ENCODE measurements around the gene APOB.
A peak's percentile ranks its signal among the peaks of the same experiment; 100 is the strongest.

The APOB gene

GRCh38 chr2:20977520-20978180 is 66.2 kb downstream of the APOB start:
- no peak for DNase-seq (ENCODE audit: low read depth)

GRCh38 chr2:20976527-20976926 is 67.3 kb downstream of the APOB start:
- no peak for DNase-seq (ENCODE audit: low read depth)

GRCh38 chr2:20972792-20973565 is 70.9 kb downstream of the APOB start:
- no peak for DNase-seq (ENCODE audit: low read depth)

- no peak for DNase-seq (ENCODE audit: low read depth)
Measured at GRCh38 chr2:20972110-20972509, 71.8 kb downstream of the APOB start.

GRCh38 chr2:20970068-20970467 is 73.8 kb downstream of the APOB start:
- no peak for DNase-seq (ENCODE audit: low read depth)

- DNase-seq (ENCODE audit: low read depth), result no peak
Measured at GRCh38 chr2:20966061-20966595, 77.7 kb downstream of the APOB start.

GRCh38 chr2:20965221-20965620 is 78.7 kb downstream of the APOB start:
- no peak for DNase-seq (ENCODE audit: low read depth)

GRCh38 chr2:20963867-20964266 is 80.0 kb downstream of the APOB start:
- no peak for DNase-seq (ENCODE audit: low read depth)

GRCh38 chr2:20962939-20963557 is 80.8 kb downstream of the APOB start:
- peak; percentile 66 for DNase-seq (ENCODE audit: low read depth)

- DNase-seq (ENCODE audit: low read depth), result no peak
Measured at GRCh38 chr2:20961858-20962257, 82.0 kb downstream of the APOB start.

GRCh38 chr2:20960003-20960402 is 83.9 kb downstream of the APOB start:
- DNase-seq (ENCODE audit: low read depth), result no peak

- no peak for DNase-seq (ENCODE audit: low read depth)
Measured at GRCh38 chr2:20959252-20959651, 84.6 kb downstream of the APOB start.

- DNase-seq (ENCODE audit: low read depth), result no peak
Measured at GRCh38 chr2:20957788-20958525, 85.9 kb downstream of the APOB start.

GRCh38 chr2:20955277-20956026 is 88.4 kb downstream of the APOB start:
- no peak for DNase-seq (ENCODE audit: low read depth)

GRCh38 chr2:20953146-20953824 is 90.6 kb downstream of the APOB start:
- no peak for DNase-seq (ENCODE audit: low read depth)
